RWPE1 (cell line): Measurements from ENCODE around the gene C2orf49.

Experiments
- CTCF ChIA-PET: fragments of 350-600 bp; sonication (Branson Sonifier 250); formaldehyde crosslinking; extraction: SDS; loops from one replicate; lab custom pipeline; 2021; lab: Yijun Ruan, JAX
- POLR2A ChIA-PET: fragments of 400-600 bp; formaldehyde crosslinking; extraction: SDS; loops from one replicate; lab custom pipeline; 2020; ENCODE audit warnings: antibody characterized with exemption; ENCODE audit not compliant: low non-redundant PET; lab: Yijun Ruan, JAX
- DNase-seq: peaks from one replicate; pipeline ENCODE4 v3.0.0; 2012; ENCODE audit warnings: low spot score
- H3K27ac ChIP-seq: fragments of 450-650 bp; 2 replicates; pipeline ENCODE4 v1.5.1; 2017
- CTCF ChIP-seq: fragments of 450-650 bp; conservative IDR thresholded peaks from 2 replicates; pipeline ENCODE4 v1.5.1; 2017; ENCODE audit warnings: low read depth, mild to moderate bottlenecking

C2orf49 gene

GRCh38 chr2:105339414-105339813 lies 2.1 kb downstream of the C2orf49 start:
- CTCF ChIA-PET, result no interaction called here
- TF ChIP-seq CTCF, result no peak
- POLR2A ChIA-PET, result no interaction called here
- no peak overlapping the region for H3K27ac ChIP-seq
- DNase-seq, result no peak

GRCh38 chr2:105344704-105345345 lies 7.5 kb downstream of the C2orf49 start:
- no peak overlapping the region for H3K27ac ChIP-seq
- CTCF ChIA-PET, result interaction anchor here (0.6 to 1.0 kb wide), 4 partner anchors 176 to 400 kb away, joined by 3 to 6 read pairs (median 5); no protein-coding TSS in a partner anchor
- TF ChIP-seq CTCF, result peak; percentile 57
- DNase-seq, result peak; percentile 24
- POLR2A ChIA-PET, result no interaction called here

GRCh38 chr2:105357122-105357521 lies 19.8 kb downstream of the C2orf49 start:
- no peak for TF ChIP-seq CTCF
- H3K27ac ChIP-seq, result no peak overlapping the region
- no peak for DNase-seq
- ChIA-PET CTCF (no interaction called here), POLR2A (no interaction called here)

- DNase-seq, result no peak
- CTCF ChIA-PET, result interaction anchor here (1.7 kb wide), 1 partner anchor 11 kb away, joined by 3 read pairs; no protein-coding TSS in a partner anchor
- POLR2A ChIA-PET, result no interaction called here
- H3K27ac ChIP-seq, result no peak overlapping the region
- no peak for TF ChIP-seq CTCF
Measured at GRCh38 chr2:105358593-105358992, 21.3 kb downstream of the C2orf49 start.

- ChIA-PET CTCF (no interaction called here), POLR2A (no interaction called here)
- H3K27ac ChIP-seq, result no peak overlapping the region
- TF ChIP-seq CTCF, result no peak
- no peak for DNase-seq
Measured at GRCh38 chr2:105361102-105361889, 24.0 kb downstream of the C2orf49 start.

GRCh38 chr2:105362862-105363591 lies 25.7 kb downstream of the C2orf49 start:
- TF ChIP-seq CTCF, result no peak
- DNase-seq, result no peak
- peak overlapping the region; percentile 18; the same call in 1 of the 2 replicates for H3K27ac ChIP-seq
- ChIA-PET POLR2A (no interaction called here), CTCF (no interaction called here)
